Keratinocyte (primary cell): ENCODE measurements around the gene SMCO1. TPM values are rescaled to one million over a fixed set of nuclear protein-coding genes. Genes with fewer than 3 reads are reported as not detected.

Experiments
- DNase-seq: peaks from one replicate; pipeline ENCODE4 v3.0.0-alpha.2; 2011; ENCODE audit warnings: low read depth, missing footprints, low spot score
- FAIRE-seq: peaks from 2 replicates; lab custom pipeline; 2011; peaks lifted over from hg19 to GRCh38; lab: Jason Lieb, UNC
- H2AFZ ChIP-seq: 2 replicates; pipeline ENCODE4 v1.6.0; 2012; ENCODE audit warnings: low read length, control low read depth, inconsistent platforms; ENCODE audit not compliant: control insufficient read depth
- H3K27ac ChIP-seq: 2 replicates; pipeline ENCODE4 v1.5.1; 2011; ENCODE audit warnings: low read length; ENCODE audit not compliant: control insufficient read depth, insufficient read depth
- H3K27me3 ChIP-seq: 3 replicates; pipeline ENCODE4 v1.6.0; 2011; ENCODE audit warnings: low read length; ENCODE audit not compliant: control insufficient read depth, insufficient read depth; ENCODE audit errors: extremely low read depth
- H3K36me3 ChIP-seq, 2 experiments: 2 replicates in 1 of 2; 3 replicates in 1 of 2; pipeline ENCODE4 v1.5.1; 2011; ENCODE audit warnings: low read length in 2 of 2, mild to moderate bottlenecking in 1 of 2; ENCODE audit not compliant: control insufficient read depth in 2 of 2, insufficient read depth in 2 of 2; ENCODE audit errors: extremely low read depth in 1 of 2
- H3K4me1 ChIP-seq: 3 replicates; pipeline ENCODE4 v1.5.1; 2011; ENCODE audit warnings: low read length; ENCODE audit not compliant: control insufficient read depth, insufficient read depth; ENCODE audit errors: extremely low read depth
- H3K4me2 ChIP-seq: 3 replicates; pipeline ENCODE4 v1.6.0; 2011; ENCODE audit warnings: low read depth, low read length; ENCODE audit not compliant: control insufficient read depth, insufficient read depth; ENCODE audit errors: extremely low read depth
- H3K4me3 ChIP-seq, 3 experiments: fragments of 200-600 bp in 1 of 3; sonication (generic) in 1 of 3; 2 replicates in 2 of 3; 3 replicates in 1 of 3; pipeline ENCODE4 v1.5.1; 2011 to 2016; ENCODE audit warnings: low read length in 3 of 3, mild to moderate bottlenecking in 3 of 3, control low read depth in 2 of 3, inconsistent platforms in 1 of 3, low read depth in 1 of 3, mixed read lengths in 1 of 3, mixed run types in 1 of 3, moderate library complexity in 1 of 3; ENCODE audit not compliant: control insufficient read depth in 2 of 3, insufficient read depth in 2 of 3; ENCODE audit errors: extremely low read depth in 1 of 3
- H3K79me2 ChIP-seq: 2 replicates; pipeline ENCODE4 v1.6.0; 2012; ENCODE audit warnings: low read length; ENCODE audit not compliant: control insufficient read depth, insufficient read depth
- H3K9ac ChIP-seq: 3 replicates; pipeline ENCODE4 v1.6.0; 2011; ENCODE audit warnings: low read length; ENCODE audit not compliant: control insufficient read depth, insufficient read depth; ENCODE audit errors: extremely low read depth
- H3K9me1 ChIP-seq: 3 replicates; pipeline ENCODE4 v1.6.0; 2011; ENCODE audit warnings: low read length; ENCODE audit not compliant: control insufficient read depth, insufficient read depth; ENCODE audit errors: extremely low read depth
- H3K9me3 ChIP-seq: 2 replicates; pipeline ENCODE4 v1.5.1; 2012; ENCODE audit warnings: low read depth, low read length; ENCODE audit not compliant: control insufficient read depth
- H4K20me1 ChIP-seq: 3 replicates; pipeline ENCODE4 v1.6.0; 2011; ENCODE audit warnings: low read length; ENCODE audit not compliant: control insufficient read depth, insufficient read depth; ENCODE audit errors: extremely low read depth
- EZH2 ChIP-seq: IDR thresholded peaks from one replicate; pipeline ENCODE4 v1.6.1; 2012; ENCODE audit warnings: inconsistent platforms, mild to moderate bottlenecking, low read length, moderate library complexity
- dilution Hi-C: fragments of 300-500 bp; cut with MboI; formaldehyde crosslinking; loops from one replicate; pipeline ENCODE4 v1.7.0; 2020; ENCODE audit warnings: low sequenced_read_pairs; ENCODE audit not compliant: extremely low pct_ligation_motif_present
- polyA plus RNA-seq, 5 experiments: library from polyadenylated mRNA; depleted of rRNA in 3 of 5; stranded (reverse) in 3 of 5; stranded (forward) in 1 of 5; unstranded in 1 of 5; fragments of >200 nt; gene quantifications; 1 replicate in 1 of 5; 2 replicates in 3 of 5; 3 replicates in 1 of 5; pipeline versions ENCODE4 v1.2.1 to v1.2.3, GENCODE V29; 2011 to 2012; ENCODE audit warnings: missing spikeins in 2 of 5, low read depth in 1 of 5, low replicate concordance in 1 of 5
- TF ChIP-seq, protein P1 (sequence below), 3 experiments: IDR thresholded peaks in 1 of 3; conservative IDR thresholded peaks in 1 of 3; optimal IDR thresholded peaks in 1 of 3; 2 replicates in 2 of 3; 3 replicates in 1 of 3; pipeline versions ENCODE3 to v1.5.1; 2011; ENCODE audit warnings: low read length in 3 of 3, mild to moderate bottlenecking in 3 of 3, moderate library complexity in 2 of 3, control low read depth in 1 of 3, inconsistent platforms in 1 of 3; ENCODE audit not compliant: insufficient read depth in 2 of 3; ENCODE audit errors: extremely low read depth in 1 of 3

The SMCO1 gene
- polyA plus RNA-seq, 1 donor (not counting 4 experiments of a cell fraction or from before 2014, with no cell fraction given) = not detected

GRCh38 chr3:196518966-196519717 lies 4.0 kb upstream of the SMCO1 start:
- H3K4me1 ChIP-seq = peaks cover under 1% of the 10 kb centered on the region
- no peak for TF ChIP-seq EZH2
- TF ChIP-seq, protein P1, sequence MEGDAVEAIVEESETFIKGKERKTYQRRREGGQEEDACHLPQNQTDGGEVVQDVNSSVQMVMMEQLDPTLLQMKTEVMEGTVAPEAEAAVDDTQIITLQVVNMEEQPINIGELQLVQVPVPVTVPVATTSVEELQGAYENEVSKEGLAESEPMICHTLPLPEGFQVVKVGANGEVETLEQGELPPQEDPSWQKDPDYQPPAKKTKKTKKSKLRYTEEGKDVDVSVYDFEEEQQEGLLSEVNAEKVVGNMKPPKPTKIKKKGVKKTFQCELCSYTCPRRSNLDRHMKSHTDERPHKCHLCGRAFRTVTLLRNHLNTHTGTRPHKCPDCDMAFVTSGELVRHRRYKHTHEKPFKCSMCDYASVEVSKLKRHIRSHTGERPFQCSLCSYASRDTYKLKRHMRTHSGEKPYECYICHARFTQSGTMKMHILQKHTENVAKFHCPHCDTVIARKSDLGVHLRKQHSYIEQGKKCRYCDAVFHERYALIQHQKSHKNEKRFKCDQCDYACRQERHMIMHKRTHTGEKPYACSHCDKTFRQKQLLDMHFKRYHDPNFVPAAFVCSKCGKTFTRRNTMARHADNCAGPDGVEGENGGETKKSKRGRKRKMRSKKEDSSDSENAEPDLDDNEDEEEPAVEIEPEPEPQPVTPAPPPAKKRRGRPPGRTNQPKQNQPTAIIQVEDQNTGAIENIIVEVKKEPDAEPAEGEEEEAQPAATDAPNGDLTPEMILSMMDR (optimal IDR thresholded peaks at IDR 0.05 in 1 of 3, IDR thresholded peaks at IDR 0.05 in 1 of 3, conservative IDR thresholded peaks at IDR 0.05 in 1 of 3; ENCODE audit: extremely low read depth in 1 of 3, insufficient read depth in 2 of 3, low read length in 3 of 3) = peak; percentile 49 to 80 (median 55)
- peak; percentile 58 for FAIRE-seq
- H3K79me2 ChIP-seq = no peaks in the 10 kb centered on the region
- no peaks in the 10 kb centered on the region for H4K20me1 ChIP-seq
- H3K27ac ChIP-seq = no peak overlapping the region
- H3K4me3 ChIP-seq = no peak overlapping the region
- H3K4me2 ChIP-seq = no peak overlapping the region
- no peaks in the 10 kb centered on the region for H3K9me1 ChIP-seq
- no peaks in the 10 kb centered on the region for H3K27me3 ChIP-seq
- H3K9ac ChIP-seq = no peak overlapping the region
- H3K9me3 ChIP-seq = peaks cover 9% of the 10 kb centered on the region
- DNase-seq = no peak
- no peaks in the 10 kb centered on the region for H3K36me3 ChIP-seq
- dilution Hi-C loops = loop anchor here (25.0 kb wide), 1 partner anchor 257 kb away; no protein-coding TSS in a partner anchor
- no peak overlapping the region for H2AFZ ChIP-seq

DNA sequence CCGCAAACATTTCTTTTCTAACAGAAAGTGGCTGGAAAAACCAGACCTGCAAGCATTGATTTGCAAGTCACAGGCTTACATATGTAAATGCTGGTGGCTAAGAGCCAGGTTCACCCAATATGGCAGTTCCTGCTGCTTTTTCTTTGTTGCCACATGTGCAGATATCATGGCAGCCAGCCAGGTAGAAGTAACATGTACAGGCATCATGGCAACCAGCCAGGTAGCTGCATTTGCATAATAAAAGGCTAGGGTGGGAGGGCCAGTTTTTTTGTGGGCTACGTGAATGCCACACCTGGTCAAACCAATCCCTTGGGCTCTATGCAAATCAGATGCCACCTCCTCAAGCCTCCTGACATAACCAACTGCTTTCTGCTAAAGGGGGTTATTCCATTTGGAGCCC lies 2.8 kb upstream of the SMCO1 start:
- TF ChIP-seq, protein P1 (optimal IDR thresholded peaks at IDR 0.05 in 1 of 3, IDR thresholded peaks at IDR 0.05 in 1 of 3, conservative IDR thresholded peaks at IDR 0.05 in 1 of 3; ENCODE audit: extremely low read depth in 1 of 3, insufficient read depth in 2 of 3, low read length in 3 of 3) = no peak
- TF ChIP-seq EZH2 = no peak
- FAIRE-seq (no peak), DNase-seq (no peak)
- Histone ChIP-seq H3K4me3 (no peak overlapping the region), H3K9me3 (peaks cover 9% of the 10 kb centered on the region), H3K79me2 (no peaks in the 10 kb centered on the region), H2AFZ (no peak overlapping the region), H3K9ac (no peak overlapping the region), H3K4me2 (no peak overlapping the region), H3K27ac (no peak overlapping the region), H3K4me1 (peaks cover 4% of the 10 kb centered on the region), H3K9me1 (no peaks in the 10 kb centered on the region), H4K20me1 (no peaks in the 10 kb centered on the region), H3K27me3 (no peaks in the 10 kb centered on the region), H3K36me3 (no peaks in the 10 kb centered on the region)
- dilution Hi-C loops = loop anchor here (25.0 kb wide), 1 partner anchor 256 kb away; no protein-coding TSS in a partner anchor
